ENCODE results near the gene CPSF4.
A peak's percentile ranks its signal among the peaks of the same experiment; 100 is the strongest.

Gene CPSF4

GRCh38 chr7:99438573-99439480 lies at the start of gene CPSF4, which contains the start of gene PTCD1:
Gene CPSF4 (plus strand): TSS chr7:99438943. CDS start chr7:99439083, 140 bp downstream.
Gene PTCD1 (minus strand): TSS chr7:99438798. CDS start chr7:99435242, 3,556 bp downstream.
- peak; percentile 93 to 94 for DNase-seq

DNA sequence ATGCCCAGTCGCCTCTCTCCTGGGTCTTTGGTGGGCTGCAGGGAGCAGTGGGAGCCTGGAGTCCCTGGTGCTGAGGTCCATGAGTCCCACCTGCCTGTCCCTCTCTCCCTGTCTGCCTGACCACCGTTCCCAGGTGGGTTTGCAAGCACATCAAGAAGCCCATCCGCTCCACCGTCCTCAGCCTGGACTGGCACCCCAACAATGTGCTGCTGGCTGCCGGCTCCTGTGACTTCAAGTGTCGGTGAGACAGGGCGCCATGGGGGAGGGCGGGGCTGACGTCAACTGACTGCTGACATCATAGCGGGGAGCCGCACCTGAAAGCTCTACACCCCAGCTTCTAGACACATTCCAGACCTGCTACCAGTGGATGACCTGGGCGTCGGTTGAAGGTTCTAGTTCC lies 49.0 kb upstream of the CPSF4 start:
- no peak for DNase-seq

- no peak for DNase-seq
Measured at GRCh38 chr7:99390941-99391602, 47.7 kb upstream of the CPSF4 start.

- DNase-seq, result no peak
Measured at GRCh38 chr7:99392046-99392445, 46.7 kb upstream of the CPSF4 start.

DNA sequence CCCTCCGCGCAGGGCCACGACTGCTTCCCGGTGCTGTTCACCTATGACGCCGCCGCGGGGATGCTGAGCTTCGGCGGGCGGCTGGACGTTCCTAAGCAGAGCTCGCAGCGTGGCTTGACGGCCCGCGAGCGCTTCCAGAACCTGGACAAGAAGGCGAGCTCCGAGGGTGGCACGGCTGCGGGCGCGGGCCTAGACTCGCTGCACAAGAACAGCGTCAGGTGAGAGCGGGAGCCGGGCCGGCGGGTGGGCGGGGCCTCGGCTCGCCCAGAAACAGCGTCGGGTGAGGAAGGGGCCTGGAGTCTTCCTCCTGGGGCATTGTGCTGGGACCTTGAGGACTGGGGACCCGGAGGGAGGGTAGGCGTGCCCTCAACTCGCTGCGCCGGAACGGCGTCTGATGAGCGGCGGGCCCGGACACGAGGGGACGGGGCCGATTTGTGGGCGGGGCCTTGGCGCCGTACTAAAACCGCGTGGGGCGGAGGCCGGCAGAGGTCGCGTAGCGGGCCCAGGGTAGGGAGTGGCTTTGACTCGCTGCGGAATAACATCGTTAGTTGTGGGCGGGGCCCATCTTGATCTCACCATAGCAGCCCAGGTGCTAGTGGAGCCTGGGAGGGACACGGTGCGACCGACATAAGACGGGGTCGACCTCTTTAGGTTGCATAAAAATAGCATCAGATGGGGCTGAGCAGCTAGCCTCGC lies 45.9 kb upstream of the CPSF4 start:
- peak; percentile 89 for DNase-seq

DNA sequence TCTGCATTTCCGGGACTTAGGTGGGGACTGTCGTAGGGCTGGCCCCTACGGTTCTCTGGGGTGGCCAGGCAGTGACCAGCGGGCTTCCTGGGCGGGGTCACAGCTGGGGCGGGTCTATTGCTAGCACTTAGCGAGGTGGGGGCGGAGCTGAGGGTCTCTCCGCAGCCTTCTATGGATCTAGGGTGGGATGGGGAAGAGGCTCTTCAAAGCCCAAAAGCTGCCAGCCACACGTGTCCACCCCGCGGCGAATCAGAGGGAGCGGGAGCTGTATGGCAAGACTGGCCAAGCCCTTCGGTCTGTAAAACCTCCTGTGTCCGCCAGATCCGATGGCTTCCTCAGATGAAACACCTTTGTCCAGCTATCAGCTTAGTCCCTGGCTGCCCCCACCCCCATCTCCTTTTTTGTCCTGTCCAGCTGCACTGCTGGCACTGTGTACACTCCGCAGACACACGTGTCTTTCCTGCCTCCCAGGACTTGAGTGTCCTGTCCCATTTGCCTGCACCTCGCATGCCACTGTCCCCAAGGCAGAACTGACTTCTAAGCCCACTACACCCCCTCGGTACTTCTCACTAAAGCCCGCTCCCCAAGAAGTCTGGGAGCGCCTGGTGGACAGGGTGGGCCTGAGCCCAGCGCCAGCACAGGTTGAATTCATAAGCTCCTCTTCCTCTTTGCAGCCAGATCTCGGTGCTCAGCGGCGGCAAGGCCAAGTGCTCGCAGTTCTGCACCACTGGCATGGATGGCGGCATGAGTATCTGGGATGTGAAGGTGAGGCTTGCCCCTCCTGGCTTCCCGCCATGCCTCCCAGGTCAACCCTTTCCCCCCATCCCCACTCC lies 45.2 kb upstream of the CPSF4 start:
- DNase-seq, result no peak

- DNase-seq, result no peak
Measured at GRCh38 chr7:99394188-99394502, 44.6 kb upstream of the CPSF4 start.

DNA sequence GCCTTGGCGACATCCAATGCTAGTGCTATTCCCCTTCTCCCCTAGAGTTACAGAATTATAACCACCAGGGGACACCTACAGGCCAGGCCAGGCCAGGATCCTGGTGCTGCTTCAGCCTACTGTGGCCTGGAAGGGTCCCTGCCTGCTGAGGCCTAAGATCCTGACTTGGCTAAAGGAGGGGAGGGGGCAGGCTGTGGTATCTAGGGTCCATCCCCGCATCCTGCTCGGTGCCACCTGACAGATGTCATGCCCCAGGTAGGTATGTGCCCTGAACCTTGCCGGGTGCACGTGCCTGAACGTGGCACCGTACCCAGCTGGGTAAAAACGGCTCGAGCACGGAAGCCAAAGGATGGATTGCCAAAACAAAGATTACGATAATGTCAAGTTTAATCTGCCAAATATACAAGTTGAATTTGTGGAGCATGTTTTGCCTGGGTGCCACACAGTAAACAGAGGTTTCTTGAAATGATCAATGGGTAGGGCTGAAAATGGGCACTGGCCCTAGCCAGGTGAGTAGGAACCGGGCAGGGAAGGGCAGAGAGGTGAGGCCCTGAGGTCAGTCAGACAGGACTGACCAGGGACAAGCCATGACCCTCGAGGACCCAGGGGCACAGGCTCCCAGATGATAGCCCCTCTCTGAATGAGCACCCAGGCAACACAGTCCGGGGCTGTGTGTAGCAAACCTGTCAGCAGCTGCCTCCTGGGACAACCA lies 43.0 kb upstream of the CPSF4 start:
- DNase-seq, result no peak

GRCh38 chr7:99396418-99397296 lies 42.1 kb upstream of the CPSF4 start:
- DNase-seq, result no peak

DNA sequence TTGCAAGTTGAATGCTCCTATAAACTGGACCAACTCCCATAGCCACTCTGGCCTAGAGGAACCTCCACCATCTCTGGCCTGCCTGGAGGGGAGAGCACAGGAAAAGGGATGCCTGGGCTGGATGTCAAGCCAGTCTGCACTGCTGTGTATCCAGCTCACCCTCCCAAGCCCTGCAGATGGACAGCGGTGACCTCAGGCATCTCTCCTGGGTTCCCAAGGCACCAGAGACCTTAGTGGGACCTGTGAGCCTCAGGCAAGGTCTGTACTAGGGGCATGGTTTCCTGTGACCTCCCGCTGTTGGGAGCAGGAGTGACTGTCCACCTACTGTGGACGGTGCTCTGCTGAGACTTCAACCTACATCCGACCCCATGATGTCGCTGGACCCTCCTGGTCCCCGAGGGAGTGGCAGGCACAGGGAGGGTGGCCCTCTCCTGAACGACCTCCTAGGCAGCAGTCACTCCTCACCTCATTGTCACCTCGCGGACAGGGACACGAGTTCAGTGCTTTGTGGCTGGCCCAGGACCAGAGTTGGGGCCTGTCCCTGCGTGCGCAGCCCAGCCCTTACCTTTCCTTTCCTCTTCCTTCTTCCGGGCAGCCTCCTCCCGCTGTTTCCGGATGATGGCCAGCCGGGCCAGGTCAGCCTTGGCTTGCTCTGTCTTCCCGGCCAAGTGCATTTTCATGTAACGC lies 41.3 kb upstream of the CPSF4 start:
- no peak for DNase-seq

- no peak for DNase-seq
Measured at GRCh38 chr7:99398891-99399445, 39.8 kb upstream of the CPSF4 start.

- DNase-seq, result no peak
Measured at GRCh38 chr7:99399597-99399996, 39.1 kb upstream of the CPSF4 start.

GRCh38 chr7:99402854-99403253 lies 35.9 kb upstream of the CPSF4 start:
- no peak for DNase-seq

DNA sequence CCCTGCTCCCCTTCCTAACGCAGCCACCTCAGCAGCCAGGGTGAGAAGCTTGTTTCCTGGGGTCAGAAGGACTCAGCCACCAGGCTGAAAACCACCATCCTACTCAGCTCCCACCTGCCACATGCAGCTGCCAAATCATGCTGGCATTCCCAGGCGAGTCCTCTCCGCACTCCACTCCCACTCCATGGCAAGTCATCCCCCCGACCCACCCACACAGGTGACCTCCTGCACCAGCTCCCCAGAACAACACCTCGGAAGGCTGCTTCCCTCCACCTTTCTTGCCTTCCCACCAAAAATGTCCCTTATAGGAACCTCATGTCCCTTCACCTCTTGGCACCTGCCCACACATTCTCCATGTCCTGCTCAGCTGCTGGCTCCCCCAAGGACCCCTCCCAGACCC lies 35.0 kb upstream of the CPSF4 start:
- no peak for DNase-seq

DNA sequence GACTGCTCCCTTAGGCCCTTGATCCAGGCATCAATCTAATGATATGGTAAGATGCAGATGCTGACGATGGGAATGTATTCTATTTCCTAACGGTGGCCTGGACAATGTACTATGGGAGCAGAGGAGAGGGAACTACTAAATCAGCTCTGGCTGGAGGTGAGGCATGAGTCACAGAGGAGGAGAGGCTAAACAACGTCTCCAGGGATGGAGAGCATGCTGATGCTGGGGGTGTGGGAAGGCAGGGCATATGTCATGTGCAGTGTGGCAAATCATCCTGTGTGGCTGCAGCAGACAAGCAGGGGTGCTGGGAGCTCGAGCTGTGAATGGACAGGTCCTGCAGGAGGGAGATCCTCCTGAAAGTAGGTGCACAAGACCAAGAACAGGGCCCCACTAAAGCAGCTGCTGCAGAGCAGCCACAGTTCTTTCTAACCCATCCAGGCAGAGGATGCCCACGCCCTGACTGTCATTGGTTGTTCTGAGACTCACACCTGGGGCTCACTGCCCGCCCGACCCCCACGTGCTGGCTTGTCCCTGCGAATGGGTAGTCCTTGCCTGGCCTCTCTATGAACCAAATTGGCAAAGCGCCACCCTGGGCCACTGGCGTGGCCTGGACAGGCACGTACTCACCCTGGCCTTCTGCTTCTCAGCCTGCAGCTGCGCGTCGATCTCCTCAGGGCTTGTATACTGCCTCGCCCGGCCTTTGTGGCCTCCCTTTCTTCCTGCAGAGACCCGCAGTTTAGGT lies 34.3 kb upstream of the CPSF4 start:
- no peak for DNase-seq

DNA sequence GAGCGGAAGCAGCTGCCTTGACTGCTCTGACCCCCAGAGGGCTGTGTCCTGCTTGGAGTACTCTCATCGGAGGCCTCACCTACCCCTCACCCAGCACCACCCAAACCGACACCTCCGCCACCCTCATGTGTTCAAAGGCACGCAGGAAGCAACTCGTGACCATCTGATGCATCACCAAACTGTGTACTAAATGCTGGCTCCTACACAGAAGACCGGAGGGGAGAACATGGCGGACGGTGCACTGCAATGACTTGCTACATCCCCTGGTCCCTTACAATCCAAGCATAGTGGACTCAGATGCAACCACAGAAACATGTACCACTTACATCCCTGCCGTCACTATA lies 33.8 kb upstream of the CPSF4 start:
- no peak for DNase-seq

DNA sequence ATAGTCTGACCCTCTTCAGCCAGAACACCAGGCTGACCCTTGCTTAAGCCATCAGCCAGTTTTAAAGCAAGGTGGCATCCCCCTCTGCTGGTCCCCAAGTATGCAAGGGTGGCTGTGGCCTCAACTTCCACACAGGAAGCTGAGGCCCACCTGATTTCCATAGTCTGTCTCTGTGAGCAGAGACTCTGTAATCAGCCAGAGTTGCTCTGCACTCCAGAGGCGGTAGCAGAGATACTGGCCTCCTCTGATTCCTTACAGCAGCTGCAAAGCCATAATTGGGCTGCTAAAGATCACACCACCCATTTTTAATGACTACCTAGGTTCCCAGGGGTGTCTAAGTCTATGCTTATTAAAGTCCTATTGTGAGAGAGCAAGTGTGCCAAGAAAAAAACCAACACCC lies 32.2 kb upstream of the CPSF4 start:
- no peak for DNase-seq

DNA sequence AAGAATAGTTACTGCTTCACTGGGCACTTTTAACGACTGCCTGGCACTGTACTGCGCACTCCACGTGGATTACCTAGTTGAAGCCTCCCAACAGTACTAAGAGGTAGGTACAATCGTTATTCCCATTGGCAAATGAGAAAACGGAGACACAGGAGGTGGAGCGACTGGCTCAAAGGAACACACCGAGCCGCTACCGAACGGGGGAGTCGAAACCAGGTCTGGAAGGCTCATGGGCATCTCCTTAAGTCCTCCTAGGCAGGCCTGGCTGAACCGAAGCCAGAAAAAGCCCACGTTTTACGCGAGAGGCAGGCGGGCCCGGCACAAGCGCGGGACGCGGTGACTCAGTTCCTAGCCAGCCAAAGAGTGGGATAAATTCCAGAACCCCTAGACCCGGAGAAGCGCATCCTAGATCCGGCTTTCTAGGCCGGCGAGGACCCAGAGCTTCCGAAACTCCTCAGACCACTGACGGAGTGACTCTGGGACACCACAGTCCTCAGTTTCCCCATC lies 30.8 kb upstream of the CPSF4 start:
- DNase-seq, result peak in 1 of 2 donors; percentile 29

Data from CD4-positive, alpha-beta T cell treated with Interleukin-1 beta for 1 hour (primary cell).